ENCODE data around the gene ABO. TPM values are rescaled to one million over a fixed set of nuclear protein-coding genes. Genes with fewer than 3 reads are reported as not detected.
A peak's percentile ranks its signal among the peaks of the same experiment; 100 is the strongest.

Gene ABO
- total and polyA plus RNA-seq, 9 of the 15 experiments (the other 6 are each of a cell fraction or from before 2014, with no cell fraction given), result 5.0 to 21.9 (median 11.9) TPM

DNA sequence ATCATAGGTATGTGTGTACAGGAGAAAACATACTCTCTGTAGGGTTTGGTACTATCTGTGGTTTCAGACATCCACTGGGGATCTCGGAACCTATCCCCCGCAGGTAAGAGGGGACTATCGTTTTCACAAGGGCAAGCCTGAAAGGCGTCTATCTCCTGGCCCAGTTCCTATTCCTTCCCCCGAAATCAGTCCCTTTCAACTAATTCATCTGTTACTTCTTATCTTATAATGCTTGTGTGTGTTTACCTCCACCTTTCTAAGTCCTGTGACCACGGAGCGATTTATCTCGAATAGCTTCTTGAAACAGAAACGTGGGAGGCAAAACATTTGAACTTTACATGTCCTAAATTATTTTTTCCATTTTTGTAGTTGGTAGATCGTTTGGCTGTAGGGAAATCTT, 11.4 kb downstream of the ABO start (continued):
- no peak for TF ChIP-seq HDAC3 (IDR thresholded peaks at IDR 0.05; ENCODE audit: borderline replicate concordance, partially characterized antibody)
- TF ChIP-seq, protein P1, sequence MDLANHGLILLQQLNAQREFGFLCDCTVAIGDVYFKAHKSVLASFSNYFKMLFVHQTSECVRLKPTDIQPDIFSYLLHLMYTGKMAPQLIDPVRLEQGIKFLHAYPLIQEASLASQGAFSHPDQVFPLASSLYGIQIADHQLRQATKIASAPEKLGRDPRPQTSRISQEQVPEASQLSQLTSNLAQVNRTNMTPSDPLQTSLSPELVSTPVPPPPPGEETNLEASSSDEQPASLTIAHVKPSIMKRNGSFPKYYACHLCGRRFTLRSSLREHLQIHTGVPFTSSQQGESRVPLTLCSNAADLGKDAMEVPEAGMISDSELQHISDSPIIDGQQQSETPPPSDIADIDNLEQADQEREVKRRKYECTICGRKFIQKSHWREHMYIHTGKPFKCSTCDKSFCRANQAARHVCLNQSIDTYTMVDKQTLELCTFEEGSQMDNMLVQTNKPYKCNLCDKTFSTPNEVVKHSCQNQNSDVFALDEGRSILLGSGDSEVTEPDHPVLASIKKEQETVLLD (IDR thresholded peaks at IDR 0.05), result 0 out of 2 replicates have a peak, but pooled peaks have one; percentile 27
- TF ChIP-seq, protein P2, sequence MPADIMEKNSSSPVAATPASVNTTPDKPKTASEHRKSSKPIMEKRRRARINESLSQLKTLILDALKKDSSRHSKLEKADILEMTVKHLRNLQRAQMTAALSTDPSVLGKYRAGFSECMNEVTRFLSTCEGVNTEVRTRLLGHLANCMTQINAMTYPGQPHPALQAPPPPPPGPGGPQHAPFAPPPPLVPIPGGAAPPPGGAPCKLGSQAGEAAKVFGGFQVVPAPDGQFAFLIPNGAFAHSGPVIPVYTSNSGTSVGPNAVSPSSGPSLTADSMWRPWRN (IDR thresholded peaks at IDR 0.05; ENCODE audit: low read depth), result peak; percentile 44; the same call in 1 of the 2 replicates
- no peak for TF ChIP-seq ZNF583 (CRISPR knock-in tag; IDR thresholded peaks at IDR 0.05)
- no peak for TF ChIP-seq FOXK2 (conservative IDR thresholded peaks at IDR 0.05 in 1 of 2, IDR thresholded peaks at IDR 0.05 in 1 of 2; ENCODE audit: low read depth in 2 of 2)
- no peak for TF ChIP-seq HNRNPK (IDR thresholded peaks at IDR 0.05; ENCODE audit: low read depth, low read length, poor library complexity, severe bottlenecking)
- TF ChIP-seq EGR1 (conservative IDR thresholded peaks at IDR 0.05), result peak; percentile 59; the same call in 1 of the 2 replicates
- no peak for TF ChIP-seq KAT7 (CRISPR knock-in tag; IDR thresholded peaks at IDR 0.05; ENCODE audit: borderline replicate concordance)
- TF ChIP-seq, protein P3, sequence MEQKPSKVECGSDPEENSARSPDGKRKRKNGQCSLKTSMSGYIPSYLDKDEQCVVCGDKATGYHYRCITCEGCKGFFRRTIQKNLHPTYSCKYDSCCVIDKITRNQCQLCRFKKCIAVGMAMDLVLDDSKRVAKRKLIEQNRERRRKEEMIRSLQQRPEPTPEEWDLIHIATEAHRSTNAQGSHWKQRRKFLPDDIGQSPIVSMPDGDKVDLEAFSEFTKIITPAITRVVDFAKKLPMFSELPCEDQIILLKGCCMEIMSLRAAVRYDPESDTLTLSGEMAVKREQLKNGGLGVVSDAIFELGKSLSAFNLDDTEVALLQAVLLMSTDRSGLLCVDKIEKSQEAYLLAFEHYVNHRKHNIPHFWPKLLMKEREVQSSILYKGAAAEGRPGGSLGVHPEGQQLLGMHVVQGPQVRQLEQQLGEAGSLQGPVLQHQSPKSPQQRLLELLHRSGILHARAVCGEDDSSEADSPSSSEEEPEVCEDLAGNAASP (IDR thresholded peaks at IDR 0.05), result no peak
- no peak for TF ChIP-seq CEBPG (CRISPR knock-in tag; IDR thresholded peaks at IDR 0.05)
- TF ChIP-seq CEBPG (tag; conservative IDR thresholded peaks at IDR 0.05 in 1 of 2, IDR thresholded peaks at IDR 0.05 in 1 of 2), result no peak
- TF ChIP-seq SETDB1 (IDR thresholded peaks at IDR 0.05; ENCODE audit: low read length), result no peak
- TF ChIP-seq HNRNPL (IDR thresholded peaks at IDR 0.05; ENCODE audit: low read depth, low read length), result no peak
- TF ChIP-seq, protein P4, sequence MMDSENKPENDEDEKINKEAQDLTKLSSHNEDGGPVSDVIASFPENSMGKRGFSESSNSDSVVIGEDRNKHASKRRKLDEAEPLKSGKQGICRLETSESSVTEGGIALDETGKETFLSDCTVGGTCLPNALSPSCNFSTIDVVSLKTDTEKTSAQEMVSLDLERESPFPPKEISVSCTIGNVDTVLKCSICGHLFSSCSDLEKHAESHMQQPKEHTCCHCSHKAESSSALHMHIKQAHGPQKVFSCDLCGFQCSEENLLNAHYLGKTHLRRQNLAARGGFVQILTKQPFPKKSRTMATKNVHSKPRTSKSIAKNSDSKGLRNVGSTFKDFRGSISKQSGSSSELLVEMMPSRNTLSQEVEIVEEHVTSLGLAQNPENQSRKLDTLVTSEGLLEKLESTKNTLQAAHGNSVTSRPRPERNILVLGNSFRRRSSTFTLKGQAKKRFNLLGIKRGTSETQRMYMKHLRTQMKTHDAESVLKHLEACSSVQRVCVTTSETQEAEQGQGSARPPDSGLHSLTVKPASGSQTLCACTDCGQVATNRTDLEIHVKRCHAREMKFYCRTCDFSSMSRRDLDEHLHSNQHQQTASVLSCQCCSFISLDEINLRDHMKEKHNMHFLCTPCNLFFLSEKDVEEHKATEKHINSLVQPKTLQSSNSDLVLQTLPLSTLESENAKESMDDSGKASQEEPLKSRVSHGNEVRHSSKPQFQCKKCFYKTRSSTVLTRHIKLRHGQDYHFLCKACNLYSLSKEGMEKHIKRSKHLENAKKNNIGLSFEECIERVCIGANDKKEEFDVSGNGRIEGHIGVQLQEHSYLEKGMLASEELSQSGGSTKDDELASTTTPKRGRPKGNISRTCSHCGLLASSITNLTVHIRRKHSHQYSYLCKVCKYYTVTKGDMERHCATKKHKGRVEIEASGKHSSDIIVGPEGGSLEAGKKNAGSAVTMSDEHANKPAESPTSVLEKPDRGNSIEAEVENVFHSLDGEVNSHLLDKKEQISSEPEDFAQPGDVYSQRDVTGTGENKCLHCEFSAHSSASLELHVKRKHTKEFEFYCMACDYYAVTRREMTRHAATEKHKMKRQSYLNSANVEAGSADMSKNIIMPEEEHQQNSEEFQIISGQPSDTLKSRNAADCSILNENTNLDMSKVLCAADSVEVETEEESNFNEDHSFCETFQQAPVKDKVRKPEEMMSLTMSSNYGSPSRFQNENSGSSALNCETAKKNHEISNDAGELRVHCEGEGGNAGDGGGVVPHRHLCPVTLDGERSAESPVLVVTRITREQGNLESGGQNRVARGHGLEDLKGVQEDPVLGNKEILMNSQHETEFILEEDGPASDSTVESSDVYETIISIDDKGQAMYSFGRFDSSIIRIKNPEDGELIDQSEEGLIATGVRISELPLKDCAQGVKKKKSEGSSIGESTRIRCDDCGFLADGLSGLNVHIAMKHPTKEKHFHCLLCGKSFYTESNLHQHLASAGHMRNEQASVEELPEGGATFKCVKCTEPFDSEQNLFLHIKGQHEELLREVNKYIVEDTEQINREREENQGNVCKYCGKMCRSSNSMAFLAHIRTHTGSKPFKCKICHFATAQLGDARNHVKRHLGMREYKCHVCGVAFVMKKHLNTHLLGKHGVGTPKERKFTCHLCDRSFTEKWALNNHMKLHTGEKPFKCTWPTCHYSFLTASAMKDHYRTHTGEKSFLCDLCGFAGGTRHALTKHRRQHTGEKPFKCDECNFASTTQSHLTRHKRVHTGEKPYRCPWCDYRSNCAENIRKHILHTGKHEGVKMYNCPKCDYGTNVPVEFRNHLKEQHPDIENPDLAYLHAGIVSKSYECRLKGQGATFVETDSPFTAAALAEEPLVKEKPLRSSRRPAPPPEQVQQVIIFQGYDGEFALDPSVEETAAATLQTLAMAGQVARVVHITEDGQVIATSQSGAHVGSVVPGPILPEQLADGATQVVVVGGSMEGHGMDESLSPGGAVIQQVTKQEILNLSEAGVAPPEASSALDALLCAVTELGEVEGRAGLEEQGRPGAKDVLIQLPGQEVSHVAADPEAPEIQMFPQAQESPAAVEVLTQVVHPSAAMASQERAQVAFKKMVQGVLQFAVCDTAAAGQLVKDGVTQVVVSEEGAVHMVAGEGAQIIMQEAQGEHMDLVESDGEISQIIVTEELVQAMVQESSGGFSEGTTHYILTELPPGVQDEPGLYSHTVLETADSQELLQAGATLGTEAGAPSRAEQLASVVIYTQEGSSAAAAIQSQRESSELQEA (IDR thresholded peaks at IDR 0.05; ENCODE audit: low read depth), result no peak
- TF ChIP-seq SREBF1 (IDR thresholded peaks at IDR 0.05; ENCODE audit: borderline replicate concordance, low read depth, low read length), result no peak
- TF ChIP-seq SRSF3 (IDR thresholded peaks at IDR 0.05; ENCODE audit: insufficient read depth, low read length), result no peak

Measured in K562 (cell line).